HG02798 (cell line): ENCODE results near the gene TTC3.

Source experiments
- ATAC-seq: cut with Tn5 transposase; IDR thresholded peaks from one replicate; pipeline ENCODE4 v1.9.1; 2021; ENCODE audit warnings: mild to moderate bottlenecking; ENCODE audit not compliant: unreplicated experiment, poor library complexity

Gene TTC3

DNA sequence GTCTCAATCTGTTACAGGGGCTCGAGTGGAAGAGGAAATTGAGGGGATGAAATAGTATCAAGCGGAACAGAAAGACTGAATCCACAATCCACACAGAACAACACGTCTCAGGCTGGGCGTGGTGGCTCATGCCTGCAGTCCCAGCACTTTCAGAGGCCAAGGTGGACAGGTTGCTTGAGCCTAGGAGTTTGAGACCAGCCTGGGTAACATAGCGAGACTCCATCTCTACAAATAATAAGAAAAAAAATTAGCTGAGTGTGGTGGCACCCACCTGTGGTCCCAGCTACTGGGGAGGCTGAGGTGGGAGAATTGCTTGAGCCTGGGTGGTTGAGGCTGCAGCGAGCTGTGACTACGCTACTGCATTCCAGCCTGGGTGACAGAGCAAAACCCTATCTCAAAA lies 168.4 kb downstream of the TTC3 start:
- no peak for ATAC-seq

DNA sequence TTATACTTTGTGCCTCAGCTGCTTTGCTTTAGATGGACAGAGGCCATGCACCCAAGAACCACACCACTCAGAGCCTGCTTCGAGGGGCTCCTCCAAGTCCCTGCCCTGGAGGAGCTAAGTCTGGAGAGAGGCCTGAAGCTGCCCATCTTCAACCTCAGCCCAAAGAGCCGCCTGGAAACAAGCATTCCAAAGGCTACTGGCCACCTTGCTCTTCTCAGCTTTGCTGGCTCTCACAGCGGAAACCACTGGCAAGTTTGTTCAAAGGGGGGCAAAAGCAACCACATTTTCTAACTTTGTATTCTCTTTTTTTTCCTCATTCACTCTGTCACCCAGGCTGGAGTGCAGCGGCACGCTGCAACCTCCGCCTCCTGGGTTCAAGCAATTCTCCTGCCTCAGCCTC lies 170.9 kb downstream of the TTC3 start:
- ATAC-seq, result no peak

DNA sequence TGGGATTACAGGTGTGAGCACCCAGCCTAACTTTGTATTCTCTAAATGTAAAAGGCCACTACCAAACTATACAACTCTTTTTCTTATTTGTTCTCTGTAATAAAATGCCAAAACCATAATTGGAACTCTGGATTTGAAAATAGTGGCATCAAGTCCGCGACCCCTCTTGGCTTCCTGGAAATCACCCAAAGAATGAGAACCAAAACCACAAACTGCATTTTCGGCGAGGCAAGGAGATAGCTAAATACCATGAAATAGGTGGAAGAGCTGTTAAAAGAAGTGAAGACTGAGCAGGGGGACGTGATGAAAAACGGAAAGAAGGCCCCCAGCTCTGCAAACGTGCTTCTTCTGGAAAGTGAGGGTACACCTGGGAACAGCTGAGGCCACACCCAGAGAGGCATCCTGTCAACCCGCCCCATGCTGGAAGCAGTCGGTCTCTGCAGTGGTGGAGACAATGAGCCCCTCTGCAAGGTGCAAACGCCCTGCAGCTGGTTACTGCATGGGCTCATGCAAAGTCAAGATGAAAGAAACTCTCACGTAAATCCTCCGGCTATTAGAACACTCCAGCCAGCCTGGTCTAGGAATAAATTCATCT lies 171.5 kb downstream of the TTC3 start:
- ATAC-seq, result no peak

DNA sequence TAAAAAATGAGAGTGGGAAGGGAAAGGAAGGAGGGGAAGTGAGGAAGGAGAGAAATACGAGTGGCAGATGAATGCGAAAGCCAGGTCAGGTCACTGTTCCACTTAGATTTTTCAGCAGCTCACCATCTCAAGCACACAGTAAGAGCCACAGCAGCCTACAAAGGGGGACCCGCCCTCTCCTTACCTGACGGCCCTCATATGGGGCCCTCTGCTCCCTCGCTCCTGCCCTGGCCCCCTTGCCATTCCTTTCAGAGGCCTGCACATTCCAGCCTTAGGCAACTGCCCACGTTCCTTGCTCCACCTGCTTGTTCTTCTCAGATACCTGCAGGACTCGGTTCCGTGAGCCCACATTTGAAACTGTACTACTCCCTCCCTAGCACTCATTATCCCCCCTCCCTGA lies 172.1 kb downstream of the TTC3 start:
- ATAC-seq, result no peak

DNA sequence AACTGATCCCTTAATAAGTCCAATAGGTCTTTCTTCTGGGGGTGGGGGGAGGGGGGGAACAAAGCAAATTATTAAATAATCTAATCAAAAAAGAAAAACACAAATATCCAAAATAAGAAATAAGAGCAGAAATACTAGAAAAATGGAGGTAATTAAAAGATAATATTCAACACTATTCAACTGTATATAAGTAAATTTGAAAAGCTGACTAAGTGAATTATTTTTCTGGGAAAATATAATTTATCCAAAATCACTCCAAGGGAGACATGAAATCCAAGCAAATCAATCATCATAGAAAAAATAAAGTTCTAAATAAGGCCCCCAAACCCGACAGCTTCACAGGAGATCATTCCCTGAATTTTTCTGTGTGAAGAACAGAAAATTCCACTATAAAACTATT lies 175.2 kb downstream of the TTC3 start:
- ATAC-seq, result no peak

DNA sequence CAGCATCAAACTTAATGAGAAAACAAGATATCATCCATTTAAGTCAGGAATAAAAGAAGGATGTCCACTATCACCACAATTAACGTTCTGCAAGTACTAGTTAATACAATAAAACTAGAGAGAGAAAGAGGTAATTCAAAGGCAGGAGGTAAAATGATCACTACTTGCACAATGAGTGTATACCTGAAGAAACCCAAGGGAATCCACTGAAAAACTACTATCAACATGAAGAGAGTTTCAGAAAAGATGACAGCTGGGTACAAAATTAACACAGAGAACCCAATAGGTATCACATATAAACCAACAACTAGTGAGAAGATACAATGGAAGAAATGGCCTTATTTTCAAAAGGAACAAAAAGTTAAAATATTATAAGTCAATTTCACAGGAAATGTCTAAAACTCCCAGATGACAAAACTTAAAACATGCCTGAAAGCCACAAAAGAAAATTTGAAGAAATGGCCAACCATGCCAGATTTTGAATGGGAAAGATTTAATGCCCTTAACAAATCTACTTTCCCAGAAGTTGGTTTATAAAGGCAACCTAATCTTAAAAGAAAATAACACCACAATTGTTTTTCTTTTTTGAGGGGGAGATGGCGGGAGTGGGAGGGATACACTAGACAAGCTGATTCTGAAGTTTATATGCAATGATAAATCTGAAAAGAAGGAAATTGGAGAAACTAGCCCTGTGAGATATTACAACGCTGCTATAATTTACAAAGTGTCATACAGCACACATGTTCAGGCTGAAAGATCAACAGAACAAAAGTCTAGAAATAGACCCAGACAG lies 176.3 kb downstream of the TTC3 start:
- no peak for ATAC-seq

DNA sequence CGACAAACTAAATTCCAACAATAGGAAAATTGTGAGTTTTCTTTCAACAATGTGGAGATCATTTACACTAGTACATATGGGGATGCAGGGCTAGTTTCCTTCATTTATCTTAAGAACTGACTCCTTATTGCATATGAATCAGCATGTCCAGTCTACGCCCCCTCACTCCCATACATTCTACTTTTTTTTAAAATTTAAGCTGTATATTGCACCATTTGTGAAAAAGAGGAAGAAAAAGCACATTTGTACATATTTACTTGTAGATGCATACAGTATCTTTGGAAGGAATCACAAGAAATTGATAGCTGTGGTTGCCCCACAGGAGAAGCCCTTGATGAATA lies 178.2 kb downstream of the TTC3 start:
- ATAC-seq, result no peak
